HL-60 (cell line): ENCODE measurements around the gene SUCNR1.
A peak's percentile ranks its signal among the peaks of the same experiment; 100 is the strongest.
"Not testable (repeated sequence)": the region's sequence is repeated elsewhere in the genome, so short reads cannot be mapped to it uniquely, and the experiment has no call there.

ENCODE experiments used
- DNase-seq, 2 experiments: peaks; one replicate each; pipeline ENCODE4 v3.0.0-alpha.2; 2010 to 2020; ENCODE audit warnings: low read depth in 1 of 2, low spot score in 1 of 2
- H3K27ac ChIP-seq: fragments of 250-450 bp; sonication (Bioruptor Pico); replicated peaks from 2 replicates; pipeline ENCODE4 v1.5.1; 2020; ENCODE audit warnings: mild to moderate bottlenecking, moderate library complexity
- H3K27me3 ChIP-seq: fragments of 250-450 bp; sonication (Bioruptor Pico); 2 replicates; pipeline ENCODE4 v1.5.1; 2021; ENCODE audit warnings: mild to moderate bottlenecking, moderate library complexity; ENCODE audit not compliant: insufficient read depth, poor library complexity, severe bottlenecking
- H3K4me3 ChIP-seq: replicated peaks from 2 replicates; pipeline ENCODE4 v1.5.1; 2011; ENCODE audit warnings: mild to moderate bottlenecking, control low read depth, low read length; ENCODE audit not compliant: insufficient read depth
- GABPA ChIP-seq: IDR thresholded peaks from 2 replicates; pipeline ENCODE4 v1.6.1; 2012; ENCODE audit warnings: low read depth
- POLR2AphosphoS5 ChIP-seq: IDR thresholded peaks from 2 replicates; pipeline ENCODE4 v1.6.1; 2012; ENCODE audit warnings: low read depth
- SPI1 ChIP-seq: IDR thresholded peaks from 2 replicates; pipeline ENCODE4 v1.6.1; 2012; ENCODE audit warnings: low read depth, mild to moderate bottlenecking, borderline replicate concordance
- TF ChIP-seq, protein P1 (sequence below): IDR thresholded peaks from 2 replicates; pipeline ENCODE4 v1.6.1; 2012; ENCODE audit warnings: low read depth; ENCODE audit not compliant: insufficient replicate concordance
- TF ChIP-seq, protein P2 (sequence below): IDR thresholded peaks from one replicate; pipeline ENCODE4 v1.5.1; 2011; ENCODE audit warnings: low read length, control low read depth, inconsistent platforms; ENCODE audit not compliant: insufficient read depth

The SUCNR1 gene

DNA sequence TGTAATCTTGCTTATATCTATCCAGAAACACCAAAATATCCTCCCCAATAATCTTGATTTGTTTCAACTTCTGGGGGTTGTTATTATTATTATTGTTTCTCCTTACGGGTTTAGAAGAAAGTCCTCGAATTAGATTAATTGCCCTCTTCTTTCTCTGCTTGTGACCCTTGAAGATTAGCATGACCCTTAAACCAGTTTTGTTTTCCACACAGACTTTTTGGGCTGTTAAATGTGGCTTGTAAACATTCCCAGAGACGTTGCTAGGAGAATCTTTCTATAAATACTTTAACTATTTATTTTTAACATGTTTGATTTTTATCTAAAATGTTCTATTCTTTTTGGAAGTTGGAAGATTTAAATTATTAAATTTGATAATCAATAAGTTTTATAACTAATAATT is 4.3 kb upstream of the SUCNR1 start:
- Histone ChIP-seq H3K4me3 (no peak overlapping the region), H3K27ac (no peak overlapping the region; the same call in 1 of the 2 replicates), H3K27me3 (no peaks in the 10 kb centered on the region)
- TF ChIP-seq SPI1 = no peak
- no peak for TF ChIP-seq GABPA
- TF ChIP-seq, protein P1, sequence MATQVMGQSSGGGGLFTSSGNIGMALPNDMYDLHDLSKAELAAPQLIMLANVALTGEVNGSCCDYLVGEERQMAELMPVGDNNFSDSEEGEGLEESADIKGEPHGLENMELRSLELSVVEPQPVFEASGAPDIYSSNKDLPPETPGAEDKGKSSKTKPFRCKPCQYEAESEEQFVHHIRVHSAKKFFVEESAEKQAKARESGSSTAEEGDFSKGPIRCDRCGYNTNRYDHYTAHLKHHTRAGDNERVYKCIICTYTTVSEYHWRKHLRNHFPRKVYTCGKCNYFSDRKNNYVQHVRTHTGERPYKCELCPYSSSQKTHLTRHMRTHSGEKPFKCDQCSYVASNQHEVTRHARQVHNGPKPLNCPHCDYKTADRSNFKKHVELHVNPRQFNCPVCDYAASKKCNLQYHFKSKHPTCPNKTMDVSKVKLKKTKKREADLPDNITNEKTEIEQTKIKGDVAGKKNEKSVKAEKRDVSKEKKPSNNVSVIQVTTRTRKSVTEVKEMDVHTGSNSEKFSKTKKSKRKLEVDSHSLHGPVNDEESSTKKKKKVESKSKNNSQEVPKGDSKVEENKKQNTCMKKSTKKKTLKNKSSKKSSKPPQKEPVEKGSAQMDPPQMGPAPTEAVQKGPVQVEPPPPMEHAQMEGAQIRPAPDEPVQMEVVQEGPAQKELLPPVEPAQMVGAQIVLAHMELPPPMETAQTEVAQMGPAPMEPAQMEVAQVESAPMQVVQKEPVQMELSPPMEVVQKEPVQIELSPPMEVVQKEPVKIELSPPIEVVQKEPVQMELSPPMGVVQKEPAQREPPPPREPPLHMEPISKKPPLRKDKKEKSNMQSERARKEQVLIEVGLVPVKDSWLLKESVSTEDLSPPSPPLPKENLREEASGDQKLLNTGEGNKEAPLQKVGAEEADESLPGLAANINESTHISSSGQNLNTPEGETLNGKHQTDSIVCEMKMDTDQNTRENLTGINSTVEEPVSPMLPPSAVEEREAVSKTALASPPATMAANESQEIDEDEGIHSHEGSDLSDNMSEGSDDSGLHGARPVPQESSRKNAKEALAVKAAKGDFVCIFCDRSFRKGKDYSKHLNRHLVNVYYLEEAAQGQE = no peak
- no peak for TF ChIP-seq POLR2AphosphoS5
- TF ChIP-seq, protein P2, sequence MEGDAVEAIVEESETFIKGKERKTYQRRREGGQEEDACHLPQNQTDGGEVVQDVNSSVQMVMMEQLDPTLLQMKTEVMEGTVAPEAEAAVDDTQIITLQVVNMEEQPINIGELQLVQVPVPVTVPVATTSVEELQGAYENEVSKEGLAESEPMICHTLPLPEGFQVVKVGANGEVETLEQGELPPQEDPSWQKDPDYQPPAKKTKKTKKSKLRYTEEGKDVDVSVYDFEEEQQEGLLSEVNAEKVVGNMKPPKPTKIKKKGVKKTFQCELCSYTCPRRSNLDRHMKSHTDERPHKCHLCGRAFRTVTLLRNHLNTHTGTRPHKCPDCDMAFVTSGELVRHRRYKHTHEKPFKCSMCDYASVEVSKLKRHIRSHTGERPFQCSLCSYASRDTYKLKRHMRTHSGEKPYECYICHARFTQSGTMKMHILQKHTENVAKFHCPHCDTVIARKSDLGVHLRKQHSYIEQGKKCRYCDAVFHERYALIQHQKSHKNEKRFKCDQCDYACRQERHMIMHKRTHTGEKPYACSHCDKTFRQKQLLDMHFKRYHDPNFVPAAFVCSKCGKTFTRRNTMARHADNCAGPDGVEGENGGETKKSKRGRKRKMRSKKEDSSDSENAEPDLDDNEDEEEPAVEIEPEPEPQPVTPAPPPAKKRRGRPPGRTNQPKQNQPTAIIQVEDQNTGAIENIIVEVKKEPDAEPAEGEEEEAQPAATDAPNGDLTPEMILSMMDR = no peak
- DNase-seq = no peak

GRCh38 chr3:151871639-151872468 is 1.6 kb upstream of the SUCNR1 start:
- Histone ChIP-seq H3K27me3 (no peaks in the 10 kb centered on the region), H3K4me3 (no peak overlapping the region), H3K27ac (peak overlapping the region; percentile 96)
- TF ChIP-seq, protein P2 = no peak
- TF ChIP-seq POLR2AphosphoS5 (peak; percentile 50; the same call in 1 of the 2 replicates), SPI1 (peak; percentile 94), GABPA (no peak; the same call in 1 of the 2 replicates)
- peak; percentile 84 to 93 for DNase-seq

- peak overlapping the region; percentile 44 for H3K4me3 ChIP-seq
- H3K27me3 ChIP-seq = not testable (repeated sequence)
- DNase-seq = peak in 1 of 2 experiments; percentile 81
- peak; percentile 64; the same call in 1 of the 2 replicates for TF ChIP-seq POLR2AphosphoS5
- H3K27ac ChIP-seq = peak overlapping the region; percentile 96
Observed at GRCh38 chr3:151874079-151874478, 636 bp downstream of the SUCNR1 start.

GRCh38 chr3:151875759-151876158 is 2.3 kb downstream of the SUCNR1 start:
- TF ChIP-seq, protein P2 = no peak
- TF ChIP-seq GABPA (peak; percentile 34; the same call in 1 of the 2 replicates), POLR2AphosphoS5 (peak; percentile 99), SPI1 (peak; percentile 92)
- TF ChIP-seq, protein P1 = peak; percentile 58
- Histone ChIP-seq H3K27ac (peak overlapping the region; percentile 96), H3K27me3 (no peaks in the 10 kb centered on the region), H3K4me3 (peak overlapping the region; percentile 44)
- DNase-seq = peak; percentile 88 to 93
